T-helper 2 cell treated with Interferon-gamma antibody and Interleukin-4, amounts not matched to agents 100 ng/mL and 5 ng/mL, for 36 hours (primary cell): ENCODE measurements around the gene ATP13A1. TPM values are rescaled to one million over a fixed set of nuclear protein-coding genes. Genes with fewer than 3 reads are reported as not detected.
"Not testable (repeated sequence)": the region's sequence is repeated elsewhere in the genome, so short reads cannot be mapped to it uniquely, and the experiment has no call there.

Source experiments
- intact Hi-C: fragments of 100-400 bp; cut with micrococcal nuclease; formaldehyde crosslinking; loops from one replicate; pipeline ENCODE4 v1.15.1; 2023
- total RNA-seq: library from RNA; stranded (reverse); gene quantifications from 2 replicates; pipeline ENCODE4 v1.2.3, GENCODE V29; 2022

The ATP13A1 gene
- total RNA-seq, 1 donor from 2014 or later = 89.3 TPM

GRCh38 chr19:19665420-19665948 is 2.0 kb upstream of the ATP13A1 start:
- intact Hi-C loops = not testable (repeated sequence)

- intact Hi-C loops = loop anchor here (1.0 to 5.0 kb wide), 7 partner anchors 45 to 278 kb away; partner anchors contain the start of genes PBX4, ZNF14 and ZNF506
Observed at GRCh38 chr19:19662871-19663255, 613 bp downstream of the ATP13A1 start.

- intact Hi-C loops = loop anchor here (5.0 kb wide), 1 partner anchor 130 kb away; no protein-coding TSS in a partner anchor
Observed at GRCh38 chr19:19662344-19662743, 1.1 kb downstream of the ATP13A1 start.

- intact Hi-C loops = loop anchor here (5.0 kb wide), 1 partner anchor 129 kb away; no protein-coding TSS in a partner anchor
Observed at GRCh38 chr19:19661675-19662251, 1.7 kb downstream of the ATP13A1 start.

GRCh38 chr19:19661141-19661674 is 2.3 kb downstream of the ATP13A1 start:
- intact Hi-C loops = loop anchor here (5.0 kb wide), 1 partner anchor 129 kb away; no protein-coding TSS in a partner anchor

GRCh38 chr19:19659646-19660245 is 3.7 kb downstream of the ATP13A1 start:
- intact Hi-C loops = loop anchor here (5.0 kb wide), 1 partner anchor 127 kb away; no protein-coding TSS in a partner anchor

GRCh38 chr19:19657397-19657783 is 6.1 kb downstream of the ATP13A1 start:
- intact Hi-C loops = no loop called here

GRCh38 chr19:19656451-19657396 is 6.8 kb downstream of the ATP13A1 start:
- intact Hi-C loops = no loop called here

- intact Hi-C loops = no loop called here
Observed at GRCh38 chr19:19655641-19656343, 7.7 kb downstream of the ATP13A1 start.

GRCh38 chr19:19655051-19655594 is 8.4 kb downstream of the ATP13A1 start:
- intact Hi-C loops = no loop called here

GRCh38 chr19:19654441-19654840 is 9.0 kb downstream of the ATP13A1 start:
- intact Hi-C loops = no loop called here

GRCh38 chr19:19653597-19654147 is 9.8 kb downstream of the ATP13A1 start:
- intact Hi-C loops = no loop called here

- intact Hi-C loops = no loop called here
Observed at GRCh38 chr19:19652482-19653295, 10.8 kb downstream of the ATP13A1 start.

- intact Hi-C loops = no loop called here
Observed at GRCh38 chr19:19651076-19651475, 12.4 kb downstream of the ATP13A1 start.

- intact Hi-C loops = no loop called here
Observed at GRCh38 chr19:19650331-19650730, 13.1 kb downstream of the ATP13A1 start.

- intact Hi-C loops = no loop called here
Observed at GRCh38 chr19:19649580-19649995, 13.9 kb downstream of the ATP13A1 start.

GRCh38 chr19:19649155-19649554 is 14.3 kb downstream of the ATP13A1 start:
- intact Hi-C loops = no loop called here

GRCh38 chr19:19647037-19647835 is 16.2 kb downstream of the ATP13A1 start:
- intact Hi-C loops = no loop called here
